ENCODE results near the gene IL10RB. TPM values are rescaled to one million over a fixed set of nuclear protein-coding genes. Genes with fewer than 3 reads are reported as not detected.
A peak's percentile ranks its signal among the peaks of the same experiment; 100 is the strongest.

Gene IL10RB
- total and polyA plus RNA-seq, 4 donors: 19.6 to 29.9 (median 23.2) TPM

DNA sequence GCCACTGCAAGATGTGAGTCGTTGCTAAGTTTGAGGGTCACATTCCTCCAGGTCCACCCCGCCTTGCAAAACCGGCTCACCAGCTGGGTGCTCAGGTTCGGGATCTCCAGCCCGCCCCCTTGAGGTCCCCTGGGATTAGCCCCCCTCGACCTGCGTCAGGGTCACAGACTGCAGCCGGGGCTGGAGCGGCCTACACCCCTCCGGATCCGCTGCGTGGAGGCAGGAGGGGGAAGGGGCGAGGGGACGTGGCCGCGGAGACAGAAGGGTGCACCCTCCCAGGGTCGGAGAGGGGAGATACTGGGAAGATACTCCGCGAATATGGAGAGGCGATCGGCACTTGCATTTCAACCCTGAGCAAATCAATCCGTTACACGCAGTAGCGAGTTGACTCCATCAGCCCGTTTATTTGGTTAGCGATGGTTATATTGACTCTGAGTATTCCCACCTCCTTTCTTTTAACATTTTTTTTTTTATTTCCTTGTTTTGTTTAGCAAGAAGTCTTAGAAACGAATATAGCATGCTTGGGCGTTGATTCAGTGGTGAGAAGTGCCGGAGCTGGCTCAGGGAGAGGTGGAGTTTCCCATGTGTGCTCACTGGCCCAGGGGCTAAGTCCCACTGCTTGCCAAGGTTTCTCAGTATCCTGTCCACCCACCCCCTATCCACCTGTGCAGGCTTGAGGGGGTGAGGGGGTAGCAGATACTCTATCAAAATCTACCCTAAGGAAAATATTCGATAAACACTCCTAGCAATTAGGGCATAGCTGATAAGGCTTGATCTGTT, 35.4 kb upstream of the IL10RB start:
- peak overlapping the region; percentile 85 for H3K4me3 ChIP-seq (ENCODE audit: low read depth, low read length)
- DNase-seq (ENCODE audit: low read depth in 4 of 6, low spot score in 6 of 6): peak; percentile 6 to 69 (median 22)
- H3K9me3 ChIP-seq (ENCODE audit: control insufficient read depth, insufficient read depth, low read length): no peaks in the 10 kb centered on the region
- H3K4me1 ChIP-seq (ENCODE audit: control insufficient read depth, insufficient read depth, low read length): peaks cover 3% of the 10 kb centered on the region
- 0% methylated on average over 17 of the region's 30 CpGs for WGBS (ENCODE audit: insufficient coverage)
- H3K36me3 ChIP-seq (ENCODE audit: control insufficient read depth, insufficient read depth, low read length): no peaks in the 10 kb centered on the region
- H3K27me3 ChIP-seq (ENCODE audit: control insufficient read depth, insufficient read depth, low read length): no peaks in the 10 kb centered on the region
- H3K27ac ChIP-seq (ENCODE audit: low read depth, low read length): peak overlapping the region; percentile 86

DNA sequence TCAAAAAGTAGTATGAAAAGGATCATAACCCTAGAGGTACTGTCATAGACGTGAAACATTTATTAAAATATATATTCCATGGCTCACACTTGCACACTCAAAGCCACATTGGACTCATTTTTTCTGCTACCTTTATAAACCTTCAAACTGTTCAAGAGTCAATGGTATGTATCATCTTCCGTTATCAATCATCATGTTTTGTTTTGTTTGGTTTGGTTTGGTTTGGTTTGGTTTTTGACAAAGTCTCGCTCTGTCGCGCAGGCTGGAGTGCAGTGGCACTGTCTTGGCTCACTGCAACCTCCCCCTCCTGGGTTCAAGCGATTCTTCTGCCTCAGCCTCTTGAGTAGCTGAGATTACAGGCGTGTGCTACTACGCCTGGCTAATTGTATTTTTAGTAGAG, 34.6 kb upstream of the IL10RB start:
- Histone ChIP-seq H3K4me1 (ENCODE audit: control insufficient read depth, insufficient read depth, low read length) (peaks cover 9% of the 10 kb centered on the region), H3K36me3 (ENCODE audit: control insufficient read depth, insufficient read depth, low read length) (no peaks in the 10 kb centered on the region), H3K27ac (ENCODE audit: low read depth, low read length) (peak overlapping the region; percentile 82), H3K27me3 (ENCODE audit: control insufficient read depth, insufficient read depth, low read length) (no peaks in the 10 kb centered on the region), H3K4me3 (ENCODE audit: low read depth, low read length) (no peak overlapping the region), H3K9me3 (ENCODE audit: control insufficient read depth, insufficient read depth, low read length) (no peaks in the 10 kb centered on the region)
- WGBS (ENCODE audit: insufficient coverage): 100% methylated on average over 2 of the region's 8 CpGs
- DNase-seq (ENCODE audit: low read depth in 4 of 6, low spot score in 6 of 6): no peak

DNA sequence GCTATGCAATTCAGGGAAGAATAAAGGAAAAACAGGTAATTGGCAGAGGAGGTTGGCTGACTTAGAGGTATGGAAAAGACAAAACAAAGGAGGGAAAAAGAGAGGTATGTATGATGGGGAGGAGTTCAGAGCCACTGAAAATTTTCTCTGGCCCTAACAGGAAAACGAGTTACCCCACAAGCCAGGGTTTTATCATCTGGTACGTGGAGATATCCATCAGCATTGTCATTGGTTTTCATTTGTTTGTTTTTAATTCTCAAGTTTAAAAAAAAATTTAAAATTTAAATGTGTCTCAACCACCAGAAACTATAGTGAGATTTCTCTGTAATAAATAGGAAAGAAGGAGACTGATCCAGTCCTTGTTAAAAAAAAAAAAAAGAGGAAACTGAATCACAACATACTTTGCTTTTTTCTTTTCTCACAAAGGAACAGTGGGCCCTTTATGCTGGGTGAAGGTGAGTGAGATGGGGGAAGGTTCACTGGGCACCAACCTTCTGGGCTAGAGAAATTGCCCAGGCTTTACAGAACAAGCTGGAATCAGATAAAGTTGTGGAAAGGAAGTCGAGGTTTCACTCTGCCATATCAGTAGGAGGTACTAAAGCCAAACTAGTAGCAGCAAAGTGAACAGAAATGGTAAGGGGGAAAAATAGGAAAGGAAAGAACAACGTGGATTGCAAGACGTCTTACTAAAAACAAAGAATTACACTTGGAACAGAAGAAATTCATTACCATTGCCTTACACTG, 33.7 kb upstream of the IL10RB start:
- WGBS (ENCODE audit: insufficient coverage): 50% methylated on average over 1 of the region's 5 CpGs
- H3K36me3 ChIP-seq (ENCODE audit: control insufficient read depth, insufficient read depth, low read length): no peaks in the 10 kb centered on the region
- no peak for DNase-seq (ENCODE audit: low read depth in 4 of 6, low spot score in 6 of 6)
- H3K27me3 ChIP-seq (ENCODE audit: control insufficient read depth, insufficient read depth, low read length): no peaks in the 10 kb centered on the region
- peak overlapping the region; percentile 17 for H3K4me3 ChIP-seq (ENCODE audit: low read depth, low read length)
- no peaks in the 10 kb centered on the region for H3K9me3 ChIP-seq (ENCODE audit: control insufficient read depth, insufficient read depth, low read length)
- peak overlapping the region; percentile 82 for H3K27ac ChIP-seq (ENCODE audit: low read depth, low read length)
- H3K4me1 ChIP-seq (ENCODE audit: control insufficient read depth, insufficient read depth, low read length): peaks cover 9% of the 10 kb centered on the region

DNA sequence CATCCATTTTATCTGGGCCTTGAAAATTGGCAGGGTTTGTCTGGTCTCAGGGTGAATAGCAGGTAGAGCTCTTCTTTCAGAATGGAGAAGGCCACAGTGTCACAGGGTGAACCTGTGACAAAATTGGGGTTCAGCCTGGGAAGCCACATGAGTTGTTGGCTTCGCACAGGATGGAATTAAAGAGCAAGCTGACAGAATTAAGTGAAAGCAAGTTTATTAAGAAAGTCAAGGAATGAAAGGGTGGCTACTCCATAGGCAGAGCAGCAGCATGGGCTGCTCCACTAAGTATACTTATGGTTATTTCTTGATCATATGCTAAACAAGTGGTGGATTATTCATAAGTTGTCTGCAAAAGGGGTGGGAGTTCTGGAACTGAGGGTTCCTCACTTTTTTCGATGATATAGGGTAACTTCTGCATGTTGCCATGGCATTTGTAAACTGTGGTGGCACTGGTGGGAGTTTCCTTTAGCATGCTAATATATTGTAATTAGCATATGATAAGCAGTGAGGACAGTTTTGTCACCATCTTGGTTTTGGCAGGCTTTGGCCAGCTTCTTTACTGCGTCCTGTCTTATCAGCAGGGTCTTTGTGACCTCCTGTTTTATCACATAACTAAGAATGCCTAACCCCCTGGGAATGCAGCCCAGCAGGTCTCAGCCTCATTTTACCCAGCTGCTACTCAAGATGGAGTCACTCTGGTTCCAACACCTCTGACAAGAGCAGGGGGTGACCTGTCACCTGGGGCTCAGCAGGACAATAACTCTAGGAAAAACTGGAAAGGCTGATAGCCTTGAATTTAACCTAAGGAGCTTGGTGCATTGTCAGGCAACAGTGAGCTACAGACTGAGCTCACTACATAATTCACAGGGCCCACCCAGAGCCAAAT, 31.3 kb upstream of the IL10RB start:
- WGBS (ENCODE audit: insufficient coverage): 83% methylated on average over 2 of the region's 3 CpGs
- H3K9me3 ChIP-seq (ENCODE audit: control insufficient read depth, insufficient read depth, low read length): no peaks in the 10 kb centered on the region
- no peak overlapping the region for H3K27ac ChIP-seq (ENCODE audit: low read depth, low read length)
- H3K36me3 ChIP-seq (ENCODE audit: control insufficient read depth, insufficient read depth, low read length): no peaks in the 10 kb centered on the region
- H3K4me3 ChIP-seq (ENCODE audit: low read depth, low read length): no peak overlapping the region
- peaks cover 6% of the 10 kb centered on the region for H3K4me1 ChIP-seq (ENCODE audit: control insufficient read depth, insufficient read depth, low read length)
- no peak for DNase-seq (ENCODE audit: low read depth in 4 of 6, low spot score in 6 of 6)
- H3K27me3 ChIP-seq (ENCODE audit: control insufficient read depth, insufficient read depth, low read length): no peaks in the 10 kb centered on the region

DNA sequence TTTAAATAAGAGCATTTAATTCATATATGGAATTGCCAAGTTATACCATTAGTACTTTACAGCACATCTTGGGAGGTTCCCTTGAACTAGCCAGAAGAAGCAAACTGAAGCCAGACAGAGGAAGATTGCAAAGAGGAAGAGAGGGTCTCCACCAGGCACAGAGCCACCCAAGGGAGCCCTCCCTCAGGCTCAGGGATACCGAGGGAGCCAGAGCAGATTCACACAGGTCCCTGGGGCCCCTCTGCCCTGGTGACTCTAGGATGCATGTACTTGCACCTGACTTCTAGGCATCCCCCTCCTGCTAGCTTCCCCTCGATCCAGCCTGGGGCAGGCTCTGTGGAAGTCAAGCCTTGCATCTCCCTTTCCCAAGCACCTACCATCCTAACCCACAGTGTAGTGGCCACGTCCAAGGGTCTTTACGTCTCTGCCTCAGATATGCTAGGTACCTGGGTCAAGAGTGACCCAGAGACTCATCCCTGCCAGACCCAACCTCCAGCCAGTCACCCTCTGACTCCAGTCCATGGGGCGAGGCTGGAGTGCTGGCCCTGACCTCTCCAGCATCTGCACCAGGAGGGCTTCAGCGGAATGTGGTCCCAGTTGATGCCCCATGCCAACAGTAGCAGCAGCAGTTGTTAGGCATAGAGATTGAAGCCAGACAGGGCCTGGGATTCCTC, 30.0 kb upstream of the IL10RB start:
- Histone ChIP-seq H3K36me3 (ENCODE audit: control insufficient read depth, insufficient read depth, low read length) (no peaks in the 10 kb centered on the region), H3K9me3 (ENCODE audit: control insufficient read depth, insufficient read depth, low read length) (no peaks in the 10 kb centered on the region), H3K27ac (ENCODE audit: low read depth, low read length) (no peak overlapping the region), H3K27me3 (ENCODE audit: control insufficient read depth, insufficient read depth, low read length) (no peaks in the 10 kb centered on the region), H3K4me1 (ENCODE audit: control insufficient read depth, insufficient read depth, low read length) (peaks cover 6% of the 10 kb centered on the region), H3K4me3 (ENCODE audit: low read depth, low read length) (no peak overlapping the region)
- DNase-seq (ENCODE audit: low read depth in 4 of 6, low spot score in 6 of 6): no peak
- 98% methylated on average over 6 of the region's 6 CpGs for WGBS (ENCODE audit: insufficient coverage)

DNA sequence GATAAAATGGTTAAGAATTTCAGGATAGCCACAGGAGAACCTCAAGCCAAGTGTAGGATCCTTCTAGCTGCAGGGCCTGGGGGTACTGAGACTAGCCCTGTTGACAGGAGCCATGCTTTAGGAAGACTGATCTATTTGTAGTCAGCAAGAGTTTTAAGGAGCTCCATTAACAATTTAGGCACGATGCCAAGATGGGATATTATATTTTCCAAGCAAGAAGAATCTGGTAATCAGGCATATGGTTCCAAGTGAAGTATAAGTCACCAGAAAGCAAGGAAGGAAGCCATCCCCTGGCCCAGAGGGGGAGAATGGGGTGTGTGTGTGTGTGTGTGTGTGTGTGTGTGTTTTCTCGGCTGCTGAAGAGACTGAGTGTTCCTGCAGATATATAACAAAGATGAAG, 29.4 kb upstream of the IL10RB start:
- DNase-seq (ENCODE audit: low read depth in 4 of 6, low spot score in 6 of 6): peak in 1 of 6 donors; percentile 15
- Histone ChIP-seq H3K36me3 (ENCODE audit: control insufficient read depth, insufficient read depth, low read length) (no peaks in the 10 kb centered on the region), H3K4me1 (ENCODE audit: control insufficient read depth, insufficient read depth, low read length) (peaks cover 6% of the 10 kb centered on the region), H3K27me3 (ENCODE audit: control insufficient read depth, insufficient read depth, low read length) (no peaks in the 10 kb centered on the region), H3K9me3 (ENCODE audit: control insufficient read depth, insufficient read depth, low read length) (no peaks in the 10 kb centered on the region), H3K27ac (ENCODE audit: low read depth, low read length) (no peak overlapping the region), H3K4me3 (ENCODE audit: low read depth, low read length) (no peak overlapping the region)
- WGBS (ENCODE audit: insufficient coverage): 100% methylated on average over 2 of the region's 2 CpGs

DNA sequence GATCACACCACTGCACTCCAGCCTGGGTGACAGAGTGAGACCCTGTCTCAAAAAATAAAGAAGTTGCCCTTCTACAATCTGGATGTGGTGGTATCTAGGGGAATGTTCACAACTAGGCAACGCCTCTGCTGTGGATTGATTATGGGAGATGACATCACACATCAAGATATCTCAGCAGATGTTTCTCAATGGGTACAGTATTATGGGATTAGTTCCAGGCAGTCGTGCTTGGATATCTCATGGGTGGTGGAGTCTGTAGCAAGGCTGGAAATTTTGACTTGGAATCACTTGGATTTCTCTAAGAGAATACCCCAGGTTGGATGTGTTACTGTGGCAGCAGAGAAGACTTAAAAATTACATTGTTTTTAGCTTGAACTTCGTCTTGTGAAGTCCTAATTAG, 28.7 kb upstream of the IL10RB start:
- no peaks in the 10 kb centered on the region for H3K36me3 ChIP-seq (ENCODE audit: control insufficient read depth, insufficient read depth, low read length)
- H3K4me3 ChIP-seq (ENCODE audit: low read depth, low read length): no peak overlapping the region
- peaks cover 6% of the 10 kb centered on the region for H3K4me1 ChIP-seq (ENCODE audit: control insufficient read depth, insufficient read depth, low read length)
- DNase-seq (ENCODE audit: low read depth in 4 of 6, low spot score in 6 of 6): no peak
- H3K9me3 ChIP-seq (ENCODE audit: control insufficient read depth, insufficient read depth, low read length): no peaks in the 10 kb centered on the region
- no peaks in the 10 kb centered on the region for H3K27me3 ChIP-seq (ENCODE audit: control insufficient read depth, insufficient read depth, low read length)
- H3K27ac ChIP-seq (ENCODE audit: low read depth, low read length): no peak overlapping the region
- WGBS (ENCODE audit: insufficient coverage): 100% methylated on average over 1 of the region's 3 CpGs

DNA sequence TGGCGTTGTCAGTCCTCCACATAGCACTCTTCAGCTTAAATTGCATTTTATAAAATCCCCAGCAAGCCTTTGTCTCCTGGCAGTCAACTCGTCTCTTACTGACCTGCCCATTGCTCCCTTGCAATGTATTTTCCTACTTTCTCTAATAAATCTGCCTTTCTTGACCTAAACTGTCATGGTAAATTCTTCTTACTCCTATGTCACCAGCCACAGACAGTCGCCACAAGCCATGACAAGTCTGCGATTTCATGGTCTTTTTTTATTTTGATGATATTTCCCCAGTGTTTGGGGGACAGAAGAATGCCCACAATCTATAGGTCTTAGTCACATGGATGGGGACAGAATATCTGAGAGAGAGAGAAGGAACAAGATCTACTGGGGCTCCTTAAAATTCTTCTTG, 28.0 kb upstream of the IL10RB start:
- WGBS (ENCODE audit: insufficient coverage): 88% methylated on average over 2 of the region's 4 CpGs
- Histone ChIP-seq H3K4me3 (ENCODE audit: low read depth, low read length) (no peak overlapping the region), H3K36me3 (ENCODE audit: control insufficient read depth, insufficient read depth, low read length) (peaks cover 5% of the 10 kb centered on the region), H3K9me3 (ENCODE audit: control insufficient read depth, insufficient read depth, low read length) (no peaks in the 10 kb centered on the region), H3K27ac (ENCODE audit: low read depth, low read length) (no peak overlapping the region), H3K27me3 (ENCODE audit: control insufficient read depth, insufficient read depth, low read length) (no peaks in the 10 kb centered on the region), H3K4me1 (ENCODE audit: control insufficient read depth, insufficient read depth, low read length) (peaks cover 6% of the 10 kb centered on the region)
- DNase-seq (ENCODE audit: low read depth in 4 of 6, low spot score in 6 of 6): no peak

All from spinal cord (tissue), 10 donors.